Keratinocyte (primary cell): ENCODE results near the gene PPP1R18.

Experiments
- EZH2 ChIP-seq: IDR thresholded peaks from one replicate; pipeline ENCODE4 v1.6.1; 2012; ENCODE audit warnings: inconsistent platforms, mild to moderate bottlenecking, low read length, moderate library complexity
- TF ChIP-seq, protein P1 (sequence below), 3 experiments: IDR thresholded peaks in 1 of 3; conservative IDR thresholded peaks in 1 of 3; optimal IDR thresholded peaks in 1 of 3; 2 replicates in 2 of 3; 3 replicates in 1 of 3; pipeline versions ENCODE3 to v1.5.1; 2011; ENCODE audit warnings: low read length in 3 of 3, mild to moderate bottlenecking in 3 of 3, moderate library complexity in 2 of 3, control low read depth in 1 of 3, inconsistent platforms in 1 of 3; ENCODE audit not compliant: insufficient read depth in 2 of 3; ENCODE audit errors: extremely low read depth in 1 of 3

DNA sequence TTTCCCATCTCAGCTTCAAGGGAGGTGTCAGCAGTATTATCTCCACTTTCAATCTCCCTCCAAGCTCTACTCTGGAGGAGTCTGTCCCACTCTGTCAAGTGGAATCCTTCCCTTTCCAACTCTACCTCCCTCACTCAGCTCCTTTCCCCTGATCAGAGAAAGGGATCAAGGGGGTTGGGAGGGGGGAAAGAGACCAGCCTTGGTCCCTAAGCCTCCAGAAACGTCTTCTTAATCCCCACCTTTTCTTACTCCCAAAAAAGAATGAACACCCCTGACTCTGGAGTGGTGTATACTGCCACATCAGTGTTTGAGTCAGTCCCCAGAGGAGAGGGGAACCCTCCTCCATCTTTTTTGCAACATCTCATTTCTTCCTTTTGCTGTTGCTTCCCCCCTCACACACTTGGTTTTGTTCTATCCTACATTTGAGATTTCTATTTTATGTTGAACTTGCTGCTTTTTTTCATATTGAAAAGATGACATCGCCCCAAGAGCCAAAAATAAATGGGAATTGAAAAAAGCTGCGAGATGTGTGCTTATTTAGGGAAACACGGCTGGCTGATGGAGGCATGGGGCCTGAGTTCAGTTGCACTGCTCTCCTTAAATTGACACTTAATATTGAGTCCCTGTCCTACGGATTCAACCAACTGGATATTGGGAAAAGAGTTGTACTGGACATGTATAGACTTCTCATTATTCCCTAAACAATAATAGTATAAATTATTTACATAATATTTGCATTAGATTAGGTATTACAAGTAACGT is 38.6 kb upstream of the PPP1R18 start:
- TF ChIP-seq EZH2, result no peak
- TF ChIP-seq, protein P1, sequence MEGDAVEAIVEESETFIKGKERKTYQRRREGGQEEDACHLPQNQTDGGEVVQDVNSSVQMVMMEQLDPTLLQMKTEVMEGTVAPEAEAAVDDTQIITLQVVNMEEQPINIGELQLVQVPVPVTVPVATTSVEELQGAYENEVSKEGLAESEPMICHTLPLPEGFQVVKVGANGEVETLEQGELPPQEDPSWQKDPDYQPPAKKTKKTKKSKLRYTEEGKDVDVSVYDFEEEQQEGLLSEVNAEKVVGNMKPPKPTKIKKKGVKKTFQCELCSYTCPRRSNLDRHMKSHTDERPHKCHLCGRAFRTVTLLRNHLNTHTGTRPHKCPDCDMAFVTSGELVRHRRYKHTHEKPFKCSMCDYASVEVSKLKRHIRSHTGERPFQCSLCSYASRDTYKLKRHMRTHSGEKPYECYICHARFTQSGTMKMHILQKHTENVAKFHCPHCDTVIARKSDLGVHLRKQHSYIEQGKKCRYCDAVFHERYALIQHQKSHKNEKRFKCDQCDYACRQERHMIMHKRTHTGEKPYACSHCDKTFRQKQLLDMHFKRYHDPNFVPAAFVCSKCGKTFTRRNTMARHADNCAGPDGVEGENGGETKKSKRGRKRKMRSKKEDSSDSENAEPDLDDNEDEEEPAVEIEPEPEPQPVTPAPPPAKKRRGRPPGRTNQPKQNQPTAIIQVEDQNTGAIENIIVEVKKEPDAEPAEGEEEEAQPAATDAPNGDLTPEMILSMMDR (optimal IDR thresholded peaks at IDR 0.05 in 1 of 3, IDR thresholded peaks at IDR 0.05 in 1 of 3, conservative IDR thresholded peaks at IDR 0.05 in 1 of 3; ENCODE audit: extremely low read depth in 1 of 3, insufficient read depth in 2 of 3, low read length in 3 of 3), result no peak
